Ishikawa (cell line): ENCODE data around the gene IGF1R.

Experiments used
- CREB1 ChIP-seq: IDR thresholded peaks from 2 replicates; pipeline ENCODE4 v1.6.1; 2012; ENCODE audit warnings: low read depth
- EGR1 ChIP-seq: IDR thresholded peaks from 2 replicates; pipeline ENCODE4 v1.6.1; 2012
- EP300 ChIP-seq: IDR thresholded peaks from 2 replicates; pipeline ENCODE4 v1.6.1; 2012; ENCODE audit warnings: borderline replicate concordance
- MAX ChIP-seq: IDR thresholded peaks from 2 replicates; pipeline ENCODE4 v1.6.1; 2012
- NFIC ChIP-seq: IDR thresholded peaks from 2 replicates; pipeline ENCODE4 v1.6.1; 2012
- RAD21 ChIP-seq: IDR thresholded peaks from 2 replicates; pipeline ENCODE4 v1.6.1; 2012; ENCODE audit warnings: low read depth
- REST ChIP-seq: IDR thresholded peaks from 2 replicates; pipeline ENCODE4 v1.6.1; 2012; ENCODE audit warnings: low read depth, mild to moderate bottlenecking
- TAF1 ChIP-seq: IDR thresholded peaks from 2 replicates; pipeline ENCODE4 v1.6.1; 2012; ENCODE audit warnings: low read depth, mild to moderate bottlenecking
- TEAD4 ChIP-seq: IDR thresholded peaks from 2 replicates; pipeline ENCODE4 v1.6.1; 2012
- USF1 ChIP-seq: IDR thresholded peaks from 2 replicates; pipeline ENCODE4 v1.6.1; 2012
- YY1 ChIP-seq: IDR thresholded peaks from 2 replicates; pipeline ENCODE4 v1.6.1; 2012; ENCODE audit warnings: low read depth
- ZBTB7A ChIP-seq: IDR thresholded peaks from 2 replicates; pipeline ENCODE4 v1.6.1; 2012; ENCODE audit warnings: low read depth

GRCh38 chr15:98725874-98726273, 77.5 kb downstream of the IGF1R start:
- no peak for TF ChIP-seq EP300
- TF ChIP-seq YY1: no peak
- no peak for TF ChIP-seq CREB1
- TF ChIP-seq MAX: no peak
- TF ChIP-seq REST: no peak
- no peak for TF ChIP-seq NFIC
- TF ChIP-seq USF1: no peak
- no peak for TF ChIP-seq ZBTB7A
- TF ChIP-seq TAF1: no peak
- TF ChIP-seq EGR1: no peak
- TF ChIP-seq TEAD4: no peak
- TF ChIP-seq RAD21: no peak
